ENCODE measurements around the gene L3MBTL2. TPM values are rescaled to one million over a fixed set of nuclear protein-coding genes. Genes with fewer than 3 reads are reported as not detected.
"Not testable (repeated sequence)": the region's sequence is repeated elsewhere in the genome, so short reads cannot be mapped to it uniquely, and the experiment has no call there.

L3MBTL2 gene
- 17.3 TPM for polyA plus RNA-seq (2013, experiment 1 of 2; ENCODE audit: insufficient read length)
- polyA plus RNA-seq (2013, experiment 2 of 2; ENCODE audit: insufficient read length) = 18.2 TPM

DNA sequence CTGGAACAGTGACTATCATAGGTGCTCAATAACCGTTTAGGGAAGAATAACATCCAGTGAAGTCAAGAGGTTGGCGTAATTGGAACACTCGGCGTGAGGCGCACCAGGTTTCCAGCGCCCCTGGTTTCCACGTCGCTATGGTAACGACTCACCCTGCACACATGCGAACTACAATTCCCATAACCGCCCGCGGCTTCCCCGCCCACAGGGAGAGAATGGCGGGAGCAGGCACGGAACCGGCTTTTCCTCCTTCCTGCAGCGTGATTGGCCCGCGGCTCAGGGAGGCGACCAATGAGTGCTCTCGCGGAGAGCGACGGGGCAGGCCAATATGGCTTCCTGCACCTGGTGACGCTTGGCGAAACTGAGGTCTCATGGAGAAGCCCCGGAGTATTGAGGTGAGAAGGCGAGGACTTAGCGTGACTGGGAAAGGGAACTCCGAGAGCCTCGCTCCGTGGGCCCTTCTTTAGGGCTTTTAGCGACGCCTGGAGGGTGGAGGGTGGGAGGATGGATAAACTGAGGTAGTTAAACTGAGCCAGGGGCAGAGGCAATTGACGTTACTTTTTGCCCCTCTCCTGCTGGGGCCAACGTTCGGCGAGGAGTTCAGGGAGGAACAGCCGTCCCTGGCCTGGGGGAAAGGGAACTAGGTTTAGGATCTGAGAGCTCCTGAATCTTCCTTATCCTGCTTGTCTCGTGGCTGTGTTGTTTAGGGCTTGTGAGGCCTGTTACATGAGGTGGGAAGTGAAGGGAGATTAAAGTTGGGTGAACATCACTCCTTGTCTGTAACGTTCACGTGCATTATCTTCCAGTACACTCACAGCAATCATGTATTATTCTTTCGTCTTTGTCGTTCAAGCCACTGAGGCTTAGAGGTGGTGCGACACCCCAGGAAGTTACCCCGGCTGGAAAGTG is at the start of gene L3MBTL2:
TSS of gene L3MBTL2 (plus strand) at position 321 of the 909 bp plus-strand sequence. CDS start at position 372, 51 bp downstream.
- peak; percentile 95 for DNase-seq

DNA sequence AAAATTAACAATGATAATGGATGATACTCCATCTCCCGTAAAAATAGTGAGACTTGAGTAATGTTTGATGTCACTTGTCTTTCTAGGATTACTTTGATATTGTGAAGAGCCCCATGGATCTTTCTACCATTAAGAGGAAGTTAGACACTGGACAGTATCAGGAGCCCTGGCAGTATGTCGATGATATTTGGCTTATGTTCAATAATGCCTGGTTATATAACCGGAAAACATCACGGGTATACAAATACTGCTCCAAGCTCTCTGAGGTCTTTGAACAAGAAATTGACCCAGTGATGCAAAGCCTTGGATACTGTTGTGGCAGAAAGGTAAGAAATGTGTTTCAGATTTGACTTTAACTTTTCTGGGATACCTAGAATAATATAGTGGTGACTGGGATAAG is 48.0 kb upstream of the L3MBTL2 start:
- DNase-seq = no peak

DNA sequence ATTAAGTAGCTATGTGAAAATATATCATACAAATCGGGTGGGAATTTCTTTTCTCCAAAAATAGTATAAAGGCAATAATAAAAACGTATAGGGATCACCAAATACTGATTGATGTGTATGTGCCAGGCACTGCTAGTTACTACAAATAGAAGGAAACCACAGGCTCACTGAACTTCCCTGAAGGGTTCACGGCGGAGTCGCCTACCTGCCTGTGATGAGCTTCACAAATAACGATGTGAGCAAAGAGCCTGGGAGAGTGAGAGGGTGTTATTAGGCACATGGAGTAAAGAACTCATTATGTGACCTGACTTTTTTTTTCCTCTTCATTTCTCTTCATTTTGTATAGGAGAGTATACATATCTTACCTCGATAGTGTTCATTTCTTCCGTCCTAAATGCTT is 36.0 kb upstream of the L3MBTL2 start:
- no peak for DNase-seq

DNA sequence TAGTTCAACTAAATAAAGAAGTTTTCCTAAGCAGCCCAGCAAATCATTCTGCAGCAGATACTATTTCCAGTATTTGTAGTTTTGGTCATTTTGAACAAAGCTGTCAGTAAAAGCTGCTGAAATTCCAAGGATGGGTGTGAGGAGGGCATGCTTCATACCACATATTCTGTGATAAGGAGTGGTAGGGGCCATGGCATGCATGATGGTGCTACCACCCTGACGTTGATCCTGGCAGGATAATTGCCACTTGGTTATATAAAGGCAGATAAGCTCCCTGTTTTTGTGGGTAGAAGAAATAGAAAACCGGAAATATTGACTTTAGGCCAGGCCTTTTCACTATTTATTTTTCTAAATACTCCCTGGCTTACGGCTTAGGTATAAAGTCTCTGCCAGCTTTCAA is 33.1 kb upstream of the L3MBTL2 start:
- DNase-seq = no peak

DNA sequence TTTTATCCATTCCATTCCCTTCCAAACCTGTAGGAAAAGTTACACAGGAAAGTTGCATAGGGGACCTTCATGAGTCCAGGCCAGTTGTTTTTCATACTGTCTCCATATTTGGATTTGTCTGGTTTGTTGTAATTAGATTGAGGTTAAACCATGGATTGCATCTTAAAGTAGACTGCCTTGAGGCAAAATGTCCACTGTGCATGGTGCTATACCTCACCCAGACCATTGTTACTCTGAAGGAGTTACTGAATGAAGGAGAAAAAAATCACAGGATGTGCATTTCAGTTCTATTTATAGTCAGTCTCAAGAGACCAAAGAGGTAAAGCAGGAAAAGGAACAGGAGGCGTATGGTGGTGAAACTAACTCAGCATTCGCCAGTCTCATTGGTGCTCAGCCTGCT is 29.6 kb upstream of the L3MBTL2 start:
- no peak for DNase-seq

DNA sequence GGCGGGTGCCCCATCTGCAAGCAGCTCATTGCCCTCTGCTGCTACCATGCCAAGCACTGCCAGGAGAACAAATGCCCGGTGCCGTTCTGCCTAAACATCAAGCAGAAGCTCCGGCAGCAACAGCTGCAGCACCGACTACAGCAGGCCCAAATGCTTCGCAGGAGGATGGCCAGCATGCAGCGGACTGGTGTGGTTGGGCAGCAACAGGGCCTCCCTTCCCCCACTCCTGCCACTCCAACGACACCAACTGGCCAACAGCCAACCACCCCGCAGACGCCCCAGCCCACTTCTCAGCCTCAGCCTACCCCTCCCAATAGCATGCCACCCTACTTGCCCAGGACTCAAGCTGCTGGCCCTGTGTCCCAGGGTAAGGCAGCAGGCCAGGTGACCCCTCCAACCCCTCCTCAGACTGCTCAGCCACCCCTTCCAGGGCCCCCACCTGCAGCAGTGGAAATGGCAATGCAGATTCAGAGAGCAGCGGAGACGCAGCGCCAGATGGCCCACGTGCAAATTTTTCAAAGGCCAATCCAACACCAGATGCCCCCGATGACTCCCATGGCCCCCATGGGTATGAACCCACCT is 28.0 kb upstream of the L3MBTL2 start:
- no peak for DNase-seq

DNA sequence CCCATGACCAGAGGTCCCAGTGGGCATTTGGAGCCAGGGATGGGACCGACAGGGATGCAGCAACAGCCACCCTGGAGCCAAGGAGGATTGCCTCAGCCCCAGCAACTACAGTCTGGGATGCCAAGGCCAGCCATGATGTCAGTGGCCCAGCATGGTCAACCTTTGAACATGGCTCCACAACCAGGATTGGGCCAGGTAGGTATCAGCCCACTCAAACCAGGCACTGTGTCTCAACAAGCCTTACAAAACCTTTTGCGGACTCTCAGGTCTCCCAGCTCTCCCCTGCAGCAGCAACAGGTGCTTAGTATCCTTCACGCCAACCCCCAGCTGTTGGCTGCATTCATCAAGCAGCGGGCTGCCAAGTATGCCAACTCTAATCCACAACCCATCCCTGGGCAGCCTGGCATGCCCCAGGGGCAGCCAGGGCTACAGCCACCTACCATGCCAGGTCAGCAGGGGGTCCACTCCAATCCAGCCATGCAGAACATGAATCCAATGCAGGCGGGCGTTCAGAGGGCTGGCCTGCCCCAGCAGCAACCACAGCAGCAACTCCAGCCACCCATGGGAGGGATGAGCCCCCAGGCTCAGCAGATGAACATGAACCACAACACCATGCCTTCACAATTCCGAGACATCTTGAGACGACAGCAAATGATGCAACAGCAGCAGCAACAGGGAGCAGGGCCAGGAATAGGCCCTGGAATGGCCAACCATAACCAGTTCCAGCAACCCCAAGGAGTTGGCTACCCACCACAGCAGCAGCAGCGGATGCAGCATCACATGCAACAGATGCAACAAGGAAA is 27.3 kb upstream of the L3MBTL2 start:
- DNase-seq = no peak

DNA sequence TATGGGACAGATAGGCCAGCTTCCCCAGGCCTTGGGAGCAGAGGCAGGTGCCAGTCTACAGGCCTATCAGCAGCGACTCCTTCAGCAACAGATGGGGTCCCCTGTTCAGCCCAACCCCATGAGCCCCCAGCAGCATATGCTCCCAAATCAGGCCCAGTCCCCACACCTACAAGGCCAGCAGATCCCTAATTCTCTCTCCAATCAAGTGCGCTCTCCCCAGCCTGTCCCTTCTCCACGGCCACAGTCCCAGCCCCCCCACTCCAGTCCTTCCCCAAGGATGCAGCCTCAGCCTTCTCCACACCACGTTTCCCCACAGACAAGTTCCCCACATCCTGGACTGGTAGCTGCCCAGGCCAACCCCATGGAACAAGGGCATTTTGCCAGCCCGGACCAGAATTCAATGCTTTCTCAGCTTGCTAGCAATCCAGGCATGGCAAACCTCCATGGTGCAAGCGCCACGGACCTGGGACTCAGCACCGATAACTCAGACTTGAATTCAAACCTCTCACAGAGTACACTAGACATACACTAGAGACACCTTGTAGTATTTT is 26.6 kb upstream of the L3MBTL2 start:
- DNase-seq = no peak

DNA sequence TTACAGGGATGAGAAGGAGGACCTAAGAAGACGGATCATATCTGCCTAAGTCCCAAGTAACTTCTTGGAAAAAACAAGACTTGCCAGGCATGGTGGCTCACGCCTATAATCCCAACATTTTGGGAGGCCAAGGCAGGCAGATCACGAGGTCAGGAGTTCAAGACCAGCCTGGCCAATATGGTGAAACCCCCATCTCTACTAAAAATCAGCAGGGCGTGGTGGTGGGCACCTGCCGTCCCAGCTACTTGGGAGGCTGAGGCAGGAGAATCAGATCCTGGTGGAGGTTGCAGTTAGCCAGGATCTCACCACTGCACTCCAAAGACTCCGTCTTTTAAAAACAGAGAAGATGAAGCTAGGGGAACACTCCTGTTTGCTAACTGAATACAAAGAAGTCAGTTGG is 24.8 kb upstream of the L3MBTL2 start:
- DNase-seq = not testable (repeated sequence)

DNA sequence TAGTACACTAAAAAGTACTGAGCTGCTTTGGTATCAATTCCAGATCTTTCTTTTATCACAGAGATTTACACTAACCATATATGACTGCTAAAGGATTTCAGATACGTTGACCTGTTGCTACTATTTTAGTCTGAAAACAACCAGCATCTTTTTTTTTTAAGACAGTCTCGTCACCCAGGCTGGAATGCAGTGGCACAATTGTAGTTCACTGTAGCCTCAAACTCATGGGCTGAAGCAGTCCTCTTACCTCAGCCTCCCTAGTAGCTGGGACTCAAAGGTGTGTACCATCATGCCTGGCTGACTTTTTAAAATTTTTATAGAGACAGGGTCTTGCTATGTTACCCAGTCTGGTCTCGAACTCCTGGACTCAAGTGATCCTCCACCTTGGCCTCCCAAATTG is 24.2 kb upstream of the L3MBTL2 start:
- no peak for DNase-seq

DNA sequence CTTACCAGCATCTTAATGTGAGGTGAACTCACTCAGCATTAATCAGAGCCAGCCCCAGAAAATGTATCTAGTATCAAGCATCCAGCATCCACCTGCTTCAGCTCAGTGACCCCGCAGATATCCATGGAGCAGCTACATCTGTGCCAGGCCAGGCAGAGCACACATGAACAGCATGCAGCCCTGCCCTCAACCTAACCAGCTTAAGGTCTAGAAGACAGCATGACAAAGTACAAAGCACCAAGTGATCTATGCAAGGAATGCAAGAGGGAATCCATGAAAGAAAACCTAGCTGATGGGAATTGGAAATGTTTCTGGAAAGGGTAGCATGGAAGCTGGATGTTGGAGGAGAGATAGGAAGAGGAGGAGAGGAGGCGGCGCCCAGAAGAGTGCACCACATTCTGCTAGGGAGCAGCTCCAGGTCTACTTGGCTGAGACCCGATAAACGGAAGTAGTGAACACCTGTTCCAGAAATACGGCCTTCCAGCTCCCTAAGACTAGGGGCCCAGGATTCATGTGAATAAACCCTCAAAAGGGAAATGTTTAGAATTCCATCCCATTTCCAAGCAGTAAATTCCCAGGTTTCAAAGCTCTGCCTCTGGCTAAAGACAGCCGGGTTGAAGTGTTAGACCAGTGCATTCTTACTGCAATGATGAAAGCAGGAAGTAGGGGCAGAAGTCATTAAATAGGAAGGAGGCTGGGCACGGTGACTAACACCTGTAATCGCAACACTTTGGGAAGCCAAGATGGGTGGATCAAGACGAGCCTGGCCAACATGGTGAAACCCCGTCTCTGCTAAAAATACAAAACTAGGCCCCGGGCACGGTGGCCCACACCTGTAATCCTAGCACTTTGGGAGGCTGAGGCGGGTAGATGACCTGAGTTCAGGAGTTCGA is 23.5 kb upstream of the L3MBTL2 start:
- no peak for DNase-seq

DNA sequence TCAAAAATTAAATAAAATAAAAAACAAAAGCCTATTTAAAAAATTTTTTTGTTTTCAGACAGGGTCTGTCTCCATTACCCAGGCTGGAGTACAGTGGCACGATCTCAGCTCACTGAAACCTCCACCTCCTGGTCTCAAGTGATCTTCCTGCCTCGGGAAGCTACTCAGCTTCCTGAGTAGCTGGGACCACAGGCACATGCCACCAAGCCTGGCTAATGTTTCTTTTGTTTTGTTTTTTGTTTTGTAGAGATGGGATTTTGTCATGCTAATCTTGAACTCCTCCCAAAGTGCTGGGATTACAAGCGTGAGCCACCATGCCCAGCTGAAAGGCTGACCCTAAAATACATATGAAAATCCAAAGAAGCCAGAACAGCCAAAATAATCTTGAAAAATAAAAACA is 20.4 kb upstream of the L3MBTL2 start:
- no peak for DNase-seq

DNA sequence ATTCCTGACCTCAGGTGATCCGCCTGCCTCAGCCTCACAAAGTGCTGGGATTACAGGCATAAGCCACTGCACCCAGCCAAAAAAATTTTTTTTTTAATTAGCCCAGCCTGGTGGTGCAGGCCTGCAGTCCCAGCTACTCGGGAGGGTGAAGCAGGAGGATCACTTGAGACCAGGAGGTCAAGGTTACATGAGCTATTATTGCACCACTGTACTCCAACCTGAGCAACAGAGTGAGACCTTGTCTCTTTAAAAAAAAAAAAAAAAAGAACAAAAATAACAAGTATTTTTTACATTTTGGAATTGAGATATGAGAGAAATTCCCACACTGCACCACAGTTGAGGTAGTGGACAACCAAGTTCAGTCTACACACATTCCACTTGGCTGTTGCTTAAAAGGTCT is 13.6 kb upstream of the L3MBTL2 start:
- no peak for DNase-seq

DNA sequence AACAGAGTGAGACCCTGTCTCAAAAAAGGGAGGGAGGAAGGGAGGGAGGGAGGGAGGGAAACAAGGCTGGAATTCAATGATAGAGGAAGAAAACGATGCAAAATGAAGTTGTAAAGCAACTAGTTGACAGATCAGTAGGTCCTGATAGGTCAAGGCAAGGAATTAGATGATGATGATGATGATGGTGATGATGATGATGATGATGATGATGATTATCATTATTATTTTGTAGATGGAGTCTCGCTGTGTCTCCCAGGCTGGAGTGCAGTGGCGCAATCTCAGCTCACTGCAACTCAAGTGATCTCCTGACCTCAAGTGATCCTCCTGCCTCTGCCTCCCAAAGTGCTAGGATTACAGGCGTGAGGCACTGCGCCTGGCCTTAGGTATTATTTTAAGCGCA is 11.3 kb upstream of the L3MBTL2 start:
- no peak for DNase-seq

DNA sequence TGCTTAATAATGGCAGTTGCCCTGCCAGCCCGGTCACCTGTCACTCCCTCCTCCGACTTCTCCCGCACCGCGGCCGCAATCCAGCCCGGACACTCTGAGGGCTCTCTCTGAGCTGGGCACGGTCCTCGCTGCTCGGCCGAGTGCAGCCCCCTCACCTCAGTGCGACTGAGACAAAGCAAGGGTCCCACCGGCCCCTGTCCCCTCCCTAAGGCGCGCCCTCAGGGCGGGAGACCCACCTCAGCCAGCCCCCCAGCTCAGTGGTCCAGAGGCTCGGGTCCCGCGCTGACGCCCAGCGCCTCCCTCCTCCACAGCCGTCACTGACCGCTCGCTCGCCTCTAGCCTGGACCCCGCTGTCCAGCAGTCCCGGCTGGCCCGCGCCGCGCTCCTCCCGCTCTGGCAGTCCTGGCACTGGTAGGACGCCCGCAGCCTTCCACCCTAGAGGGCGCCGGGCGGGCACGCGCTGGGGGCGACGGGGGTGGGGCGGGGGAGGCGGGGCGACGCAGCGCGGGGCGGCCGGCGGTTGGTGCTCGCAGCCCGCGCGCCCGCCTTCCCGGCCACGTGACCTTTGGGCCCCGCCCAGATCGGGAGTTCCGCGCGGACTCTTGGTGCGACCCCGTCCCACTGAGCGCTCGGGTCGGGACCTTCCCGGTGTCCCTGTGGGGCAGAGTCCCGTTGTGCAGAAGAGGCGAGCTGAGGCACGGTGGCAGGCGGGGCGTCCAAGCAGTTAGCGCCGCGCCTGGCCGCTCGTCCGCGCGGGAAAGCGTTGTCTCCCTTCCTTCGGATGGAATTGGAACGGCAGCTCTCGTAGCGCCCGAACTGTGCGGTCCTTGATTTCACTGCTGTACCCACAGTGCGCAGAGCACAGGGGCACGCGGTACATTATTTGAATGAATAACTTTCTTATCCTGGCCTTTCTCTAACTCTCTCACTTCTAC is 7.8 kb upstream of the L3MBTL2 start:
- DNase-seq = peak; percentile 67

DNA sequence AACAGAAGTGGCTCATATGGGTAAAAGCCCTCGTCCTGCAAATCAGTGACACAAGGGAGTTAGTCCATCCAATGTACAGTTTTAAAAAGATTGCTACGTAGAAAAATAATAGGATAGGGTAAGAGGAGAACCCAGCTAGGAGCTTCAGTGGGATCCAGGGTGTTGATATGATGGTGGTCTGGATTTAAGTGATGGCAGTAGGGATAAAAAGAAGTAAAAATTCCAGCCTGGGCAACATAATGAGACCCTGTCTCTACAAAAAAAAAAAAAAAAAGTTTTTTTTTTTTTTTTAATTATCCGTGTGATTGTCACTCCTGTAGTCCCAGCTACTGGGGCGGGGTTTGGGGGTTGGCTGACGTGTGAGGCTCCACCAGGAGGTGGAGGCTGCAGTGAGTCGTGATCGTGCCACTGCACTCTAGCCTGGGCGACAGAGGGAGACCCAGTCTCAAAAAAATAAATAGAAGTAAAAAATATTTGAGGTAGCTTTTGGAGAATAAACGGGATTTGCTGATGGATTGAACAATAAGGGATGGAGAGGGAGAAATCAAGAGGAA is 7.0 kb upstream of the L3MBTL2 start:
- DNase-seq = peak; percentile 31

DNA sequence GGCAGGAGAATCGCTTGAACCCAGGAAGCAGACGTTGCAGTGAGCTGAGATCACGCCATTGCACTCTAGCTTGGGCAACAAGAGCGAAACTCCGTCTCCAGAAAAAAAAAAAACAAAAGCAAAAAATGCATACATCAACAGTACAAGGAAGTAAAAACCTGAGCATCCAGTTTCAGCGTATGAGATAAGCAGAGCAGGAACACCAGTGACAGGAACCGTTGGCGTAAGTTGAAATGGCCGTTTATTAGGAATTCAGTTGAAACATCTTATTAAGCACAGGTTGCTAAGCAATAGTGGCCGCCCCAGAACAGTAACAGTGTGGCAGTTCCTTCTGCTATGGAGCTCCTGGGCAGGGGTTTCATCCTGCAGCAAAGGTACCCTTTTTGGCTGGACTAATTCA is 4.0 kb upstream of the L3MBTL2 start:
- DNase-seq = no peak

DNA sequence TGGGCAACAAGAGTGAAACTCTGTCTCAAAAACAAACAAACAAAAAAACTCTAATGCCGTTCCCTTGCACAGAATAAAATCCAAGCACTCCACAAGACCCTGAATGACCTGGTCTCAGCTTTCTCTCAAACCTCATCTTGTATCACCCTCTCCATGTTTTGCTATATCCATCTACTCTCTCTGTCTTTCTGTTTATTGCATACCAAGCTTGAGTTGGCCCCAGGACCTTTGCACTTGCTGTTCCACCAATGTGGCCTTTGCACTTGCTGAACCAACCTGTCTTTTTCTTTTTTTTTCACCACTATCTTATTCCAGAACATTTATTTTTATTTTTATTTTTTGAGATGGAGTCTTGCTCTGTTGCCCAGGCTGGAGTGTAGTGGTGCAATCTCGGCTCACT is 2.0 kb upstream of the L3MBTL2 start:
- no peak for DNase-seq

DNA sequence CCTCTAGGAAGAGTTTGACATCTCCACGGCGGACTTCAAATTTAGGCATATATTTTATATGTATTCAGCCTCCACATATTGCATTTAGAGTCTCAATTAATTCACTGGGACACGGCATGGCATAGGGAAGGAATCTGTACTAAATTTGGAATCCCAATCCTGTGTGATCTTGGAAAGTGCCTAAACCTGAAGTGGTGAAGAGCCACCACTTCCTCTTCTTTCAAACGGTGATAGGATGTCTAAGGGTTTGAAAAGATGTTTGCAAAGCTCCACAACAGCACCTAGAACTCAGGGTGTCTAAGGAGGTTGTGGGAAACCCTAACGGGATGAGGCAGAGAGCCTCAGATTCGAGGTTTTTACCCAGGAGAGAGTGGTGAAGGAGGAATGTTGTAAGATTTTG is 1.0 kb upstream of the L3MBTL2 start:
- DNase-seq = no peak

DNA sequence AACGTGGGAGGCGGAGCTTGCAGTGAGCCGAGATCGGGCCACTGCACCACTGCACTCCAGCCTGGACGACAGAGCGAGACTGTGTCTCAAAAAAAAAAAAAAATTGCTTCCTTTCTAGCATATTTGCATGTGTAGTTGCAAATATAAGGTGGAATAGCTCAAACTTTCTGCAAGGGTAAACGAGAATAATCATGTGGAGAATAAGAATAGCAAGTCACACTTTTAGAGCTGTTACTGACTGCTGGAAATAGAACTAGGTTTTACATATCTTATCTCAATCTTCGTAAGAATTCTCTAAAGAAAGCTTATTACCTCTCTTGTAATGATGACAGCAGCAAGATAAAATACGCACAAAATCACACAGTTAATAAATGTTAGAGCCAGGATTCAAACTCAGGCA is 1.6 kb downstream of the L3MBTL2 start:
- DNase-seq = no peak

Data from fibroblast of skin of scalp (primary cell).